Esophagus squamous epithelium (tissue), 5 donors: ENCODE results near the gene DOCK1. TPM values are rescaled to one million over a fixed set of nuclear protein-coding genes. Genes with fewer than 3 reads are reported as not detected.
"Not testable (repeated sequence)": the region's sequence is repeated elsewhere in the genome, so short reads cannot be mapped to it uniquely, and the experiment has no call there.

Source experiments
- DNase-seq: peaks from one replicate; lab custom pipeline; 2025; lab: John Stamatoyannopoulos, UW
- H3K27ac ChIP-seq, 4 donors: fragments of 200-600 bp; sonication (generic); one replicate each; pipeline ENCODE4 v1.5.1; 2016 to 2019; ENCODE audit warnings: mild to moderate bottlenecking in 1 of 4
- H3K27me3 ChIP-seq, 4 donors: fragments of 200-600 bp; sonication (generic); 1 replicate in 3 of 4; 2 replicates in 1 of 4; pipeline versions ENCODE4 v1.5.1 to v1.6.0; 2017 to 2021; ENCODE audit warnings: antibody characterized with exemption in 1 of 4
- H3K36me3 ChIP-seq, 3 donors: fragments of 200-600 bp; sonication (generic); one replicate each; pipeline ENCODE4 v1.5.1; 2016 to 2019
- H3K4me1 ChIP-seq, 3 donors: fragments of 200-600 bp; sonication (generic); one replicate each; pipeline ENCODE4 v1.5.1; 2017 to 2019
- H3K4me3 ChIP-seq, 4 donors: fragments of 200-600 bp; sonication (generic); 1 replicate in 3 of 4; 2 replicates in 1 of 4; pipeline ENCODE4 v1.5.1; 2016 to 2019; ENCODE audit warnings: mild to moderate bottlenecking in 2 of 4, moderate library complexity in 1 of 4
- H3K9me3 ChIP-seq, 3 donors: fragments of 200-600 bp; sonication (generic); one replicate each; pipeline ENCODE4 v1.5.1; 2016 to 2019
- CTCF ChIP-seq, 6 experiments: fragments of 450-650 bp in 4 of 6; fragments of 200-600 bp in 2 of 6; sonication (generic) in 2 of 6; IDR thresholded peaks; one replicate each; pipeline ENCODE4 v1.5.1; 2016 to 2019; ENCODE audit warnings: antibody characterized with exemption in 6 of 6, mild to moderate bottlenecking in 4 of 6, moderate library complexity in 4 of 6
- POLR2A ChIP-seq, 4 donors: fragments of 450-650 bp; IDR thresholded peaks; one replicate each; pipeline ENCODE4 v1.6.1; 2017; ENCODE audit warnings: antibody characterized with exemption in 4 of 4, mild to moderate bottlenecking in 4 of 4, moderate library complexity in 3 of 4
- WGBS, 2 donors: methylation state at CpG; one replicate each; pipeline ENCODE4 v1.1.5; 2018; 5-methylcytosine and 5-hydroxymethylcytosine counted together
- intact Hi-C: fragments of 100-400 bp; cut with DNase I; formaldehyde crosslinking; loops from one replicate; pipeline ENCODE4 v1.15.0; 2022
- total RNA-seq, 4 donors: library from RNA; depleted of rRNA; stranded (reverse); fragments of >200 nt; gene quantifications; one replicate each; pipeline ENCODE4 v1.1.0, GENCODE V29; 2016
- donor health status: DM: yes; HTN: yes; CAD: no.

The DOCK1 gene
- total RNA-seq, 4 donors from 2014 or later: 31.8 to 83.4 (median 49.8) TPM

- intact Hi-C loops: no loop called here
- peaks cover 3 to 60% (median 16%) of the 10 kb centered on the region in 3 donors for H3K4me1 ChIP-seq
- WGBS, 2 donors: 74 to 83% methylated on average over 11 of the region's 11 CpGs
- no peak for DNase-seq
- peak overlapping the region in 2 of 4 donors; percentile 40 to 88 for H3K27ac ChIP-seq
- H3K27me3 ChIP-seq: no peaks in the 10 kb centered on the region
- H3K4me3 ChIP-seq: no peak overlapping the region
- no peaks in the 10 kb centered on the region for H3K36me3 ChIP-seq
- H3K9me3 ChIP-seq: no peaks in the 10 kb centered on the region
- TF ChIP-seq CTCF (IDR thresholded peaks at IDR 0.05): no peak
- TF ChIP-seq POLR2A (IDR thresholded peaks at IDR 0.05): no peak
Measured at GRCh38 chr10:126911301-126911700, 6.1 kb downstream of the DOCK1 start.

GRCh38 chr10:126913316-126913715 is 8.1 kb downstream of the DOCK1 start:
- peaks cover 3 to 51% (median 10%) of the 10 kb centered on the region in 3 donors for H3K4me1 ChIP-seq
- DNase-seq: no peak
- no peak overlapping the region for H3K27ac ChIP-seq
- intact Hi-C loops: no loop called here
- no peaks in the 10 kb centered on the region for H3K9me3 ChIP-seq
- 70 to 86% methylated on average over 2 to 7 of the region's 11 CpGs for WGBS, 2 donors
- no peaks in the 10 kb centered on the region for H3K27me3 ChIP-seq
- no peak overlapping the region for H3K4me3 ChIP-seq
- H3K36me3 ChIP-seq: peaks cover 0 to 10% (median 0%) of the 10 kb centered on the region in 3 donors
- no peak for TF ChIP-seq CTCF (IDR thresholded peaks at IDR 0.05)

- peaks cover 3 to 51% (median 10%) of the 10 kb centered on the region in 3 donors for H3K4me1 ChIP-seq
- peaks cover 0 to 14% (median 0%) of the 10 kb centered on the region in 3 donors for H3K36me3 ChIP-seq
- H3K27me3 ChIP-seq: no peaks in the 10 kb centered on the region
- no peak overlapping the region for H3K27ac ChIP-seq
- WGBS, 2 donors: 75 to 86% methylated on average over 1 of the region's 1 CpG
- H3K4me3 ChIP-seq: no peak overlapping the region
- no peak for DNase-seq
- H3K9me3 ChIP-seq: no peaks in the 10 kb centered on the region
- intact Hi-C loops: no loop called here
- no peak for TF ChIP-seq POLR2A (IDR thresholded peaks at IDR 0.05)
Measured at GRCh38 chr10:126914561-126914960, 9.3 kb downstream of the DOCK1 start.

- not testable (repeated sequence) for DNase-seq
Measured at GRCh38 chr10:126916952-126917351, 11.7 kb downstream of the DOCK1 start.

GRCh38 chr10:126917375-126917774 is 12.1 kb downstream of the DOCK1 start:
- Histone ChIP-seq H3K9me3 (no peaks in the 10 kb centered on the region), H3K27me3 (no peaks in the 10 kb centered on the region), H3K36me3 (peaks cover 0 to 32% (median 0%) of the 10 kb centered on the region in 3 donors), H3K4me3 (no peak overlapping the region), H3K27ac (no peak overlapping the region), H3K4me1 (peaks cover 0 to 25% (median 0%) of the 10 kb centered on the region in 3 donors)
- no peak for DNase-seq
- no peak for TF ChIP-seq CTCF (IDR thresholded peaks at IDR 0.05)
- no peak for TF ChIP-seq POLR2A (IDR thresholded peaks at IDR 0.05)
- intact Hi-C loops: no loop called here
- WGBS, 2 donors: 86 to 92% methylated on average over 6 to 7 of the region's 7 CpGs

More at GRCh38 chr10:126916952-126917351, 11.7 kb downstream of the DOCK1 start:
- H3K27me3 ChIP-seq, intact Hi-C loops, H3K9me3 ChIP-seq, H3K4me3 ChIP-seq, H3K27ac ChIP-seq: not testable (repeated sequence)
- Histone ChIP-seq H3K36me3 (peaks cover 0 to 32% (median 0%) of the 10 kb centered on the region in 3 donors), H3K4me1 (peaks cover 0 to 29% (median 0%) of the 10 kb centered on the region in 3 donors)
- WGBS, 2 donors: 90 to 93% methylated on average over 8 to 12 of the region's 12 CpGs

- DNase-seq: no peak
- H3K4me1 ChIP-seq: peaks cover 0 to 25% (median 0%) of the 10 kb centered on the region in 3 donors
- no peaks in the 10 kb centered on the region for H3K9me3 ChIP-seq
- peak overlapping the region in 2 of 4 donors; percentile 29 to 46 for H3K27ac ChIP-seq
- no peaks in the 10 kb centered on the region for H3K27me3 ChIP-seq
- intact Hi-C loops: no loop called here
- H3K4me3 ChIP-seq: no peak overlapping the region
- WGBS, 2 donors: 30 to 38% methylated on average over 7 to 8 of the region's 24 CpGs
- TF ChIP-seq POLR2A (IDR thresholded peaks at IDR 0.05) (no peak), CTCF (IDR thresholded peaks at IDR 0.05) (no peak)
- H3K36me3 ChIP-seq: peaks cover 0 to 32% (median 0%) of the 10 kb centered on the region in 3 donors
Measured at GRCh38 chr10:126917975-126918908, 13.0 kb downstream of the DOCK1 start.
